Measurements from ENCODE around the gene TGM5. TPM values are rescaled to one million over a fixed set of nuclear protein-coding genes. Genes with fewer than 3 reads are reported as not detected.

Gene TGM5
- total and polyA plus RNA-seq, 11 donors: 1.2 TPM; not detected in 10

- no peak for DNase-seq
- WGBS, 4 donors: 73 to 75% (median 74%) methylated on average over 5 of the region's 5 CpGs
- no peaks in the 10 kb centered on the region for H3K27me3 ChIP-seq
- intact Hi-C loops (cut with DNase I): loop anchor here in 1 of 10 donors (5.0 kb wide), 1 partner anchor 305 kb away; no protein-coding TSS in a partner anchor
- H3K4me1 ChIP-seq: no peaks in the 10 kb centered on the region
- TF ChIP-seq, protein P1, sequence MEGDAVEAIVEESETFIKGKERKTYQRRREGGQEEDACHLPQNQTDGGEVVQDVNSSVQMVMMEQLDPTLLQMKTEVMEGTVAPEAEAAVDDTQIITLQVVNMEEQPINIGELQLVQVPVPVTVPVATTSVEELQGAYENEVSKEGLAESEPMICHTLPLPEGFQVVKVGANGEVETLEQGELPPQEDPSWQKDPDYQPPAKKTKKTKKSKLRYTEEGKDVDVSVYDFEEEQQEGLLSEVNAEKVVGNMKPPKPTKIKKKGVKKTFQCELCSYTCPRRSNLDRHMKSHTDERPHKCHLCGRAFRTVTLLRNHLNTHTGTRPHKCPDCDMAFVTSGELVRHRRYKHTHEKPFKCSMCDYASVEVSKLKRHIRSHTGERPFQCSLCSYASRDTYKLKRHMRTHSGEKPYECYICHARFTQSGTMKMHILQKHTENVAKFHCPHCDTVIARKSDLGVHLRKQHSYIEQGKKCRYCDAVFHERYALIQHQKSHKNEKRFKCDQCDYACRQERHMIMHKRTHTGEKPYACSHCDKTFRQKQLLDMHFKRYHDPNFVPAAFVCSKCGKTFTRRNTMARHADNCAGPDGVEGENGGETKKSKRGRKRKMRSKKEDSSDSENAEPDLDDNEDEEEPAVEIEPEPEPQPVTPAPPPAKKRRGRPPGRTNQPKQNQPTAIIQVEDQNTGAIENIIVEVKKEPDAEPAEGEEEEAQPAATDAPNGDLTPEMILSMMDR (IDR thresholded peaks at IDR 0.05): no peak
- no peak for TF ChIP-seq POLR2A (IDR thresholded peaks at IDR 0.05)
- no peak overlapping the region for H3K27ac ChIP-seq
- ATAC-seq: no peak
- no peaks in the 10 kb centered on the region for H3K9me3 ChIP-seq
- H3K4me3 ChIP-seq: no peak overlapping the region
- no peaks in the 10 kb centered on the region for H3K36me3 ChIP-seq
Measured at GRCh38 chr15:43242616-43243015, 24.1 kb downstream of the TGM5 start.

DNA sequence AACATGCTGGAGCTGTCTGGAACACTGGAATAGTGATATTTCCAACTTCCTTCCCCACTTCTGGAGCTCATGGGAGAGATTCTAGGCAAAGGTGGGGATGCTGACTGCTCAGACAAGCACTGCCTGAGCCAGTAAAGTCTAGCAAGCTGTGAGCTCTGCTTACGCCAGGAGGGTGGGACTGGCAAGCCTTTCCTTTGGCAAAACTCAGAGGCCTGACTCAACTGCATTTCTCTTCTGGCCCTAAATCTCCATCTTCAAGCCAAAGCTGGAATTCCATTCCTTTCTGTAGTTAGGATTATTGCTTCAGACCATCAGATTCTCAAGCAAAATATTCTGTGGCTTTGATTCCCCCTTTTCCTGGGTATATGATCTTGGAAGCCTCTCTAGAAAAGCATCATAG lies 25.6 kb downstream of the TGM5 start:
- no peak overlapping the region for H3K27ac ChIP-seq
- TF ChIP-seq, protein P1 (IDR thresholded peaks at IDR 0.05): no peak
- TF ChIP-seq POLR2A (IDR thresholded peaks at IDR 0.05): no peak
- 60 to 78% (median 69%) methylated on average over 1 of the region's 1 CpG for WGBS, 4 donors

DNA sequence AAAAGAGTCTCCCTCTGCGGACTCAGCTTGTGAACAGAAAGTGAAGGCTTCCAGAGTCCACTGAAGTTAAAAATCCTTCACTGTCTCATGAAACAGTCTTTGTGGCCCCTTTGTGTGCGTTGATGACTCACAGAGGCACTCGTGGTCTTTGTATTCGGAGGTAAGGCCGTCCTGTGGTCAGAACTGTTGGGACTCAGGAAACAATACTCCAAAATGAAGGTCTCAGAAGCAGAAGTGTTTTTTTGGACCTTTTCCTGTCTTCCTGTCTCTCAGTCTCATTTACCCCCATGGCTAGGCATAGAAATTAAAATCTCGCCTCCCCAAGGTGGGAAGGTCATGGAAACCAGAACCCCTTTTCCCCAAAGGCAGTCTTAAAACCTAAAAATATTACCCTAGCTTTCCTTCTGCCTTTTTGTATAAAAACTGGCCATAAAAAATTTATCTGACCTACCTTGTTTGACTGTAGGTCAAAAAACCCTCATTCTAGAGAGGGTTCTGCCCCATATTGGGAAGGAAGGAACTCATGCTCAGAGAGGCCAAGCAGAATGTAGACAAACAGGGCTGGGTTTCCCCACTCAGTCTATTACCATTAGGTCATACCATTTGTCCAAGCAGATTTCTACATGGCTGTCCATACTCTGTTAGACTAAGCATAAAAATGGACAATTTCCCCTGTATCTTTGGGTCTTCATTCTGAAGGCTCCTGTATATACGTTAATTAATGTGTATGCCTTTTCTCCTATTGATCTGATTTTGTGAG lies 26.8 kb downstream of the TGM5 start:
- intact Hi-C loops (cut with DNase I): loop anchor here in 1 of 10 donors (5.0 kb wide), 1 partner anchor 307 kb away; no protein-coding TSS in a partner anchor
- 74 to 78% (median 77%) methylated on average over 7 of the region's 7 CpGs for WGBS, 4 donors

More for the DNA sequence above, 25.6 kb downstream of the TGM5 start:
- H3K9me3 ChIP-seq: no peaks in the 10 kb centered on the region
- no peaks in the 10 kb centered on the region for H3K4me1 ChIP-seq
- H3K27me3 ChIP-seq: no peaks in the 10 kb centered on the region
- ATAC-seq (peak; percentile 47 to 86 (median 74)), DNase-seq (peak in 3 of 5 donors; percentile 33 to 44 (median 39))
- H3K36me3 ChIP-seq: no peaks in the 10 kb centered on the region
- H3K4me3 ChIP-seq: no peak overlapping the region
- intact Hi-C loops (cut with DNase I): loop anchor here in 1 of 10 donors (5.0 kb wide), 1 partner anchor 306 kb away; no protein-coding TSS in a partner anchor

GRCh38 chr15:43238671-43239131 lies 28.0 kb downstream of the TGM5 start:
- intact Hi-C loops (cut with DNase I): no loop called here

More for the DNA sequence above, 26.8 kb downstream of the TGM5 start:
- no peak overlapping the region for H3K27ac ChIP-seq
- H3K36me3 ChIP-seq: no peaks in the 10 kb centered on the region
- no peak for DNase-seq
- no peaks in the 10 kb centered on the region for H3K27me3 ChIP-seq
- ATAC-seq: no peak
- TF ChIP-seq, protein P1 (IDR thresholded peaks at IDR 0.05): no peak
- TF ChIP-seq POLR2A (IDR thresholded peaks at IDR 0.05): no peak
- no peaks in the 10 kb centered on the region for H3K4me1 ChIP-seq
- no peak overlapping the region for H3K4me3 ChIP-seq
- no peaks in the 10 kb centered on the region for H3K9me3 ChIP-seq

More at GRCh38 chr15:43238671-43239131, 28.0 kb downstream of the TGM5 start:
- H3K27me3 ChIP-seq: no peaks in the 10 kb centered on the region
- DNase-seq (no peak), ATAC-seq (no peak)
- H3K36me3 ChIP-seq: no peaks in the 10 kb centered on the region
- no peaks in the 10 kb centered on the region for H3K9me3 ChIP-seq
- 72 to 76% (median 74%) methylated on average over 7 to 10 of the region's 10 CpGs for WGBS, 4 donors
- TF ChIP-seq POLR2A (IDR thresholded peaks at IDR 0.05): no peak
- H3K4me3 ChIP-seq: no peak overlapping the region
- H3K27ac ChIP-seq: no peak overlapping the region
- no peaks in the 10 kb centered on the region for H3K4me1 ChIP-seq

Measured in heart left ventricle (tissue), 16 donors.